ENCODE measurements around the gene ZNF275. TPM values are rescaled to one million over a fixed set of nuclear protein-coding genes. Genes with fewer than 3 reads are reported as not detected.
"Not testable (repeated sequence)": the region's sequence is repeated elsewhere in the genome, so short reads cannot be mapped to it uniquely, and the experiment has no call there.

ZNF275 gene
- total RNA-seq, 2 donors from 2014 or later: 16.6 to 20.8 TPM

- no peak overlapping the region for H3K27ac Mint-ChIP-seq
- H3K36me3 Mint-ChIP-seq (ENCODE audit: low read depth): no peaks in the 10 kb centered on the region
- H3K9me3 Mint-ChIP-seq: no peaks in the 10 kb centered on the region
- H3K4me1 Mint-ChIP-seq: no peaks in the 10 kb centered on the region
- H3K27me3 Mint-ChIP-seq: no peaks in the 10 kb centered on the region
- no peak for ATAC-seq (replicated peaks)
- no peak overlapping the region for H3K4me3 Mint-ChIP-seq
Measured at GRCh38 chrX:153380691-153381090, 46.7 kb downstream of the ZNF275 start.

- Mint-ChIP-seq H3K36me3 (ENCODE audit: low read depth) (no peaks in the 10 kb centered on the region), H3K4me1 (peaks cover 5% of the 10 kb centered on the region), H3K27ac (no peak overlapping the region), H3K27me3 (no peaks in the 10 kb centered on the region), H3K4me3 (no peak overlapping the region), H3K9me3 (no peaks in the 10 kb centered on the region)
- ATAC-seq (replicated peaks): peak; percentile 93
Measured at GRCh38 chrX:153381684-153382532, 48.0 kb downstream of the ZNF275 start.

GRCh38 chrX:153382563-153383482 lies 48.9 kb downstream of the ZNF275 start:
- H3K4me1 Mint-ChIP-seq: peaks cover 5% of the 10 kb centered on the region
- no peak overlapping the region for H3K27ac Mint-ChIP-seq
- H3K36me3 Mint-ChIP-seq (ENCODE audit: low read depth): no peaks in the 10 kb centered on the region
- no peak for ATAC-seq (replicated peaks)
- H3K4me3 Mint-ChIP-seq: no peak overlapping the region
- no peaks in the 10 kb centered on the region for H3K9me3 Mint-ChIP-seq
- H3K27me3 Mint-ChIP-seq: no peaks in the 10 kb centered on the region

GRCh38 chrX:153384390-153384789 lies 50.4 kb downstream of the ZNF275 start:
- H3K9me3 Mint-ChIP-seq: no peaks in the 10 kb centered on the region
- no peak overlapping the region for H3K4me3 Mint-ChIP-seq
- ATAC-seq (replicated peaks): no peak
- H3K27me3 Mint-ChIP-seq: no peaks in the 10 kb centered on the region
- H3K27ac Mint-ChIP-seq: no peak overlapping the region
- H3K4me1 Mint-ChIP-seq: peaks cover 5% of the 10 kb centered on the region
- no peaks in the 10 kb centered on the region for H3K36me3 Mint-ChIP-seq (ENCODE audit: low read depth)

GRCh38 chrX:153384973-153385372 lies 51.0 kb downstream of the ZNF275 start:
- H3K27me3 Mint-ChIP-seq; H3K4me1 Mint-ChIP-seq; H3K27ac Mint-ChIP-seq; H3K4me3 Mint-ChIP-seq; H3K9me3 Mint-ChIP-seq; H3K36me3 Mint-ChIP-seq (ENCODE audit: low read depth); ATAC-seq (replicated peaks): not testable (repeated sequence)

GRCh38 chrX:153386097-153386496 lies 52.1 kb downstream of the ZNF275 start:
- Mint-ChIP-seq H3K36me3 (ENCODE audit: low read depth) (no peaks in the 10 kb centered on the region), H3K4me3 (no peak overlapping the region)

GRCh38 chrX:153387345-153387744 lies 53.4 kb downstream of the ZNF275 start:
- ATAC-seq (replicated peaks): no peak
- Mint-ChIP-seq H3K27ac (no peak overlapping the region), H3K27me3 (no peaks in the 10 kb centered on the region), H3K9me3 (no peaks in the 10 kb centered on the region), H3K36me3 (ENCODE audit: low read depth) (no peaks in the 10 kb centered on the region), H3K4me3 (no peak overlapping the region), H3K4me1 (peaks cover 5% of the 10 kb centered on the region)

More at GRCh38 chrX:153386097-153386496, 52.1 kb downstream of the ZNF275 start:
- Mint-ChIP-seq H3K9me3 (no peaks in the 10 kb centered on the region), H3K4me1 (peaks cover 5% of the 10 kb centered on the region), H3K27me3 (no peaks in the 10 kb centered on the region), H3K27ac (no peak overlapping the region)
- no peak for ATAC-seq (replicated peaks)

GRCh38 chrX:153387987-153388721 lies 54.2 kb downstream of the ZNF275 start:
- ATAC-seq (replicated peaks): no peak
- Mint-ChIP-seq H3K4me1 (peaks cover 5% of the 10 kb centered on the region), H3K9me3 (no peaks in the 10 kb centered on the region), H3K27me3 (no peaks in the 10 kb centered on the region), H3K36me3 (ENCODE audit: low read depth) (no peaks in the 10 kb centered on the region), H3K27ac (no peak overlapping the region), H3K4me3 (no peak overlapping the region)

GRCh38 chrX:153388722-153389459 lies 54.9 kb downstream of the ZNF275 start:
- Mint-ChIP-seq H3K4me3 (no peak overlapping the region), H3K27me3 (no peaks in the 10 kb centered on the region), H3K36me3 (ENCODE audit: low read depth) (no peaks in the 10 kb centered on the region), H3K4me1 (peaks cover 5% of the 10 kb centered on the region), H3K9me3 (no peaks in the 10 kb centered on the region), H3K27ac (no peak overlapping the region)
- no peak for ATAC-seq (replicated peaks)

- H3K4me3 Mint-ChIP-seq; H3K9me3 Mint-ChIP-seq; H3K27ac Mint-ChIP-seq; H3K36me3 Mint-ChIP-seq (ENCODE audit: low read depth); H3K4me1 Mint-ChIP-seq; ATAC-seq (replicated peaks); H3K27me3 Mint-ChIP-seq: not testable (repeated sequence)
Measured at GRCh38 chrX:153389460-153389768, 55.5 kb downstream of the ZNF275 start.

- no peak overlapping the region for H3K27ac Mint-ChIP-seq
- H3K27me3 Mint-ChIP-seq: no peaks in the 10 kb centered on the region
- no peaks in the 10 kb centered on the region for H3K9me3 Mint-ChIP-seq
- no peaks in the 10 kb centered on the region for H3K36me3 Mint-ChIP-seq (ENCODE audit: low read depth)
- ATAC-seq (replicated peaks): no peak
- H3K4me3 Mint-ChIP-seq: no peak overlapping the region
- H3K4me1 Mint-ChIP-seq: no peaks in the 10 kb centered on the region
Measured at GRCh38 chrX:153392642-153393321, 58.8 kb downstream of the ZNF275 start.

- H3K4me1 Mint-ChIP-seq: no peaks in the 10 kb centered on the region
- H3K27ac Mint-ChIP-seq: peak overlapping the region; percentile 71
- no peak for ATAC-seq (replicated peaks)
- H3K4me3 Mint-ChIP-seq: no peak overlapping the region
- H3K27me3 Mint-ChIP-seq: no peaks in the 10 kb centered on the region
- no peaks in the 10 kb centered on the region for H3K9me3 Mint-ChIP-seq
- H3K36me3 Mint-ChIP-seq (ENCODE audit: low read depth): no peaks in the 10 kb centered on the region
Measured at GRCh38 chrX:153394612-153395011, 60.7 kb downstream of the ZNF275 start.

- Mint-ChIP-seq H3K4me1 (no peaks in the 10 kb centered on the region), H3K36me3 (ENCODE audit: low read depth) (no peaks in the 10 kb centered on the region), H3K4me3 (no peak overlapping the region), H3K27ac (peak overlapping the region; percentile 36), H3K27me3 (no peaks in the 10 kb centered on the region), H3K9me3 (no peaks in the 10 kb centered on the region)
- peak; percentile 43 for ATAC-seq (replicated peaks)
Measured at GRCh38 chrX:153395613-153396319, 61.8 kb downstream of the ZNF275 start.
